DMS79 (cell line): ENCODE results near the gene FAM180A.
"Not testable (repeated sequence)": the region's sequence is repeated elsewhere in the genome, so short reads cannot be mapped to it uniquely, and the experiment has no call there.

Experiments
- DNase-seq: peaks from one replicate; lab custom pipeline; 2025; lab: John Stamatoyannopoulos, UW

Gene FAM180A

GRCh38 chr7:135741905-135742304 is 6.7 kb downstream of the FAM180A start:
- no peak for DNase-seq

GRCh38 chr7:135740889-135741288 is 7.7 kb downstream of the FAM180A start:
- DNase-seq: no peak

- not testable (repeated sequence) for DNase-seq
Measured at GRCh38 chr7:135737306-135737647, 11.3 kb downstream of the FAM180A start.

- DNase-seq: no peak
Measured at GRCh38 chr7:135736586-135737305, 11.9 kb downstream of the FAM180A start.

GRCh38 chr7:135734343-135734689 is 14.3 kb downstream of the FAM180A start:
- DNase-seq: no peak

GRCh38 chr7:135733603-135734342 is 14.8 kb downstream of the FAM180A start:
- DNase-seq: no peak

- DNase-seq: no peak
Measured at GRCh38 chr7:135731131-135731530, 17.5 kb downstream of the FAM180A start.

GRCh38 chr7:135729230-135729629 is 19.4 kb downstream of the FAM180A start:
- no peak for DNase-seq

- DNase-seq: no peak
Measured at GRCh38 chr7:135728136-135728669, 20.4 kb downstream of the FAM180A start, which contains the start of gene SLC13A4. Gene SLC13A4 (minus strand): TSS chr7:135728186. CDS start chr7:135727496, 690 bp downstream.

GRCh38 chr7:135726911-135727673 is 21.5 kb downstream of the FAM180A start:
- no peak for DNase-seq

- DNase-seq: no peak
Measured at GRCh38 chr7:135726276-135726788, 22.3 kb downstream of the FAM180A start.

GRCh38 chr7:135723411-135723810 is 25.2 kb downstream of the FAM180A start:
- no peak for DNase-seq

GRCh38 chr7:135721198-135721820 is 27.3 kb downstream of the FAM180A start:
- DNase-seq: no peak

- no peak for DNase-seq
Measured at GRCh38 chr7:135719688-135720087, 28.9 kb downstream of the FAM180A start.

GRCh38 chr7:135718794-135719437 is 29.7 kb downstream of the FAM180A start:
- DNase-seq: no peak

- DNase-seq: no peak
Measured at GRCh38 chr7:135718219-135718618, 30.4 kb downstream of the FAM180A start.

GRCh38 chr7:135717693-135718092 is 30.9 kb downstream of the FAM180A start:
- no peak for DNase-seq

- DNase-seq: peak; percentile 77
Measured at GRCh38 chr7:135716677-135717238, 31.9 kb downstream of the FAM180A start.

GRCh38 chr7:135715673-135716072 is 32.9 kb downstream of the FAM180A start:
- DNase-seq: no peak

- DNase-seq: no peak
Measured at GRCh38 chr7:135715055-135715522, 33.5 kb downstream of the FAM180A start.

GRCh38 chr7:135714534-135715009 is 34.0 kb downstream of the FAM180A start:
- no peak for DNase-seq
